ENCODE measurements around the gene TNFSF13. TPM values are rescaled to one million over a fixed set of nuclear protein-coding genes. Genes with fewer than 3 reads are reported as not detected.
A peak's percentile ranks its signal among the peaks of the same experiment; 100 is the strongest.
"Not testable (repeated sequence)": the region's sequence is repeated elsewhere in the genome, so short reads cannot be mapped to it uniquely, and the experiment has no call there.

The TNFSF13 gene
- total RNA-seq, 2 experiments from 2014 or later: 4.0 to 6.9 TPM

DNA sequence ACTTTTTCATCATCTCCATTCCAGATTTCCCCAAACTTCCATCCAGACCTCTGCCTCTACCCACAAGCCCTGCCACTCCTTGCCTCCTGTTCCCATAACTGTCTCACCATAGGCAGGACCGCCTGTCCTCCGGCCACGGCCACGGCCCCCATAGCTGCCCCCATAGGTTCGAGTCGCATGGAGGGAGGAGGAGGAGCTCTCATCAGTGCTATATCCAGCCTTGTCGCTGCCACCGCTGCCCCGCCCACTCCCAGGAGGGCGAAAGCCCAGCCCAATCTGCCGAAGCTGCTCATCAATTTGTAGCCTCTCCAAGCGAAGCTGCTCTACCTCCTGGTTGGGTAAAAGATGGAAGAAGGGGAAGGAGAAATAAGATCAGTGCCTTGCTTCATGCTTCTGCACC lies 34.7 kb downstream of the TNFSF13 start:
- TF ChIP-seq, protein P1, sequence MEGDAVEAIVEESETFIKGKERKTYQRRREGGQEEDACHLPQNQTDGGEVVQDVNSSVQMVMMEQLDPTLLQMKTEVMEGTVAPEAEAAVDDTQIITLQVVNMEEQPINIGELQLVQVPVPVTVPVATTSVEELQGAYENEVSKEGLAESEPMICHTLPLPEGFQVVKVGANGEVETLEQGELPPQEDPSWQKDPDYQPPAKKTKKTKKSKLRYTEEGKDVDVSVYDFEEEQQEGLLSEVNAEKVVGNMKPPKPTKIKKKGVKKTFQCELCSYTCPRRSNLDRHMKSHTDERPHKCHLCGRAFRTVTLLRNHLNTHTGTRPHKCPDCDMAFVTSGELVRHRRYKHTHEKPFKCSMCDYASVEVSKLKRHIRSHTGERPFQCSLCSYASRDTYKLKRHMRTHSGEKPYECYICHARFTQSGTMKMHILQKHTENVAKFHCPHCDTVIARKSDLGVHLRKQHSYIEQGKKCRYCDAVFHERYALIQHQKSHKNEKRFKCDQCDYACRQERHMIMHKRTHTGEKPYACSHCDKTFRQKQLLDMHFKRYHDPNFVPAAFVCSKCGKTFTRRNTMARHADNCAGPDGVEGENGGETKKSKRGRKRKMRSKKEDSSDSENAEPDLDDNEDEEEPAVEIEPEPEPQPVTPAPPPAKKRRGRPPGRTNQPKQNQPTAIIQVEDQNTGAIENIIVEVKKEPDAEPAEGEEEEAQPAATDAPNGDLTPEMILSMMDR (IDR thresholded peaks at IDR 0.05): no peak
- no peak for DNase-seq
- Mint-ChIP-seq H3K27me3 (no peaks in the 10 kb centered on the region), H3K27ac (peak overlapping the region; percentile 8), H3K4me1 (ENCODE audit: low read depth) (no peaks in the 10 kb centered on the region), H3K4me3 (no peak overlapping the region), H3K9me3 (no peaks in the 10 kb centered on the region), H3K36me3 (ENCODE audit: low read depth) (peaks cover 47% of the 10 kb centered on the region)
- no peak for ATAC-seq
- ChIA-PET CTCF (interaction anchor here (0.8 to 2.1 kb wide), 2 partner anchors 33 to 94 kb away, joined by 3 to 7 read pairs; partner anchors contain the start of gene TP53), POLR2A (interaction anchor here (1.2 to 1.5 kb wide), 2 partner anchors 13 to 93 kb away, joined by 3 read pairs; no protein-coding TSS in a partner anchor)
- intact Hi-C loops (cut with micrococcal nuclease): no loop called here

DNA sequence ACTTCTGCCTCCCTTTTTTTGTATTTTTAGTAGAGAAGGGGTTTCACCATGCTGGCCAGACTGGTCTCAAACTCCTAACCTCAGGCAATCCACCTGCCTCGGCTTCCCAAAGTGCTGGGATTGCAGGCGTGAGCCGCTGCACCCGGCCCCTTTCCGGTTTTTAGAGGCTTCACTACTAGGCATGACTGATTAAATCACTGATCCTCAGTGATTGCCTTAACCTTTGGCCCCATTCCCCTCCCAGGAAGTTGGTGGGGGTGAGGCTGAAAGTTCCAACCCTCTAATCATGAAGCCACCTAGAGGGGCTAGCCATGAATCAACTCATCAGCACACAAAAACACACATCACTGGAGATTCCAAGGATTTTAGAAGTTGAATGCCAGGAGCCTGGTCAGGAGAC lies 39.0 kb downstream of the TNFSF13 start:
- H3K9me3 Mint-ChIP-seq; H3K27ac Mint-ChIP-seq; H3K4me1 Mint-ChIP-seq (ENCODE audit: low read depth); H3K27me3 Mint-ChIP-seq; POLR2A ChIA-PET; intact Hi-C loops (cut with micrococcal nuclease); ATAC-seq; DNase-seq; H3K4me3 Mint-ChIP-seq: not testable (repeated sequence)
- CTCF ChIA-PET: interaction anchor here (0.6 kb wide), 2 partner anchors 13 to 82 kb away, joined by 3 read pairs; no protein-coding TSS in a partner anchor
- H3K36me3 Mint-ChIP-seq (ENCODE audit: low read depth): peaks cover 41% of the 10 kb centered on the region

DNA sequence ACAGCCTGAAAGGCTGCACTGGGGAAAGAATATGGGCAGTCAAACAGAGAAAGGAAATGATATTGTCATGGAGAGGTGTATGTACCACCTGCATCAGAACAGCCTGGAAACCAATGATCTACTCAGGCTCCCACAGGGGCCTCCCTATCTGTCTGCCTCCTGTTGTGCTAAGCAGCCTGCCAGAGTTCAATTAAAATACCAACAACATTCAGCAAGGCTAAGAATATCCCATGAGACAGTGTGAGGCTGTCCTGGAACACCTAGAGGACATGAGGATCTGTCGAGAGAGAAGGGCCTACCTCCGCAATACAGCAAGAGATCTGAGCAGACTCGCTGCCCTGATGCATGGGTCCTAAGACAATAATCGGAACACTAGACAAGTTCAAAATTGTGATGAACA lies 47.7 kb downstream of the TNFSF13 start:
- Mint-ChIP-seq H3K27me3 (no peaks in the 10 kb centered on the region), H3K4me3 (no peak overlapping the region), H3K4me1 (ENCODE audit: low read depth) (peaks cover 15% of the 10 kb centered on the region), H3K9me3 (no peaks in the 10 kb centered on the region), H3K27ac (no peak overlapping the region), H3K36me3 (ENCODE audit: low read depth) (peaks cover 19% of the 10 kb centered on the region)
- intact Hi-C loops (cut with micrococcal nuclease): no loop called here
- POLR2A ChIA-PET: interaction anchor here (0.7 to 1.5 kb wide), 2 partner anchors 8 to 73 kb away, joined by 3 to 4 read pairs; no protein-coding TSS in a partner anchor
- TF ChIP-seq, protein P1 (IDR thresholded peaks at IDR 0.05): no peak
- CTCF ChIA-PET: interaction anchor here (0.9 to 1.1 kb wide), 2 partner anchors 9 to 18 kb away, joined by 3 to 4 read pairs; no protein-coding TSS in a partner anchor
- ATAC-seq: no peak
- DNase-seq: no peak

DNA sequence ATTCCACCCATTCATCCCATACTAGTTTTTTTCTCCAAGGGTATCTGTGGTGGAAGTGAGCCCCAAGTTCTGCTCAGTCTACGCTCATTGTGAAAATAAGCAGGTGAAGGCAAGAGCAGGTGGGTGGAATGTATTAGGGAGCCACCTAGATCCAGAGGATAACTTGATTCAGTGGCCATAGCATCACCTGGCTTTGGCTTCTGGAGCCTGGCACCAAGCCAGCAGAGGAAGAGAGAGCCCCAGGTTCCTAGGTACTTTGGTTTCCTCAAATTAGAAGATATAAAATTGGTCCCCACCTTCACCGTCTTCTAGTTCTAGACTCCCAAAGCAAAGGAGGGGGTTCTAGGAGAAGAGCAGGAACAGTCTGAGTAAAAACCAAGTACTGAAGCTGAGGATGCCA lies 52.1 kb downstream of the TNFSF13 start:
- Mint-ChIP-seq H3K4me3 (no peak overlapping the region), H3K27ac (no peak overlapping the region), H3K27me3 (no peaks in the 10 kb centered on the region), H3K9me3 (no peaks in the 10 kb centered on the region), H3K36me3 (ENCODE audit: low read depth) (peaks cover 7% of the 10 kb centered on the region), H3K4me1 (ENCODE audit: low read depth) (peaks cover 37% of the 10 kb centered on the region)
- ATAC-seq: no peak
- TF ChIP-seq, protein P1 (IDR thresholded peaks at IDR 0.05): no peak
- ChIA-PET POLR2A (interaction anchor here (1.9 kb wide), 1 partner anchor 15 kb away, joined by 7 read pairs; no protein-coding TSS in a partner anchor), CTCF (interaction anchor here (1.0 kb wide), 1 partner anchor 13 kb away, joined by 3 read pairs; no protein-coding TSS in a partner anchor)
- no peak for DNase-seq
- intact Hi-C loops (cut with micrococcal nuclease): no loop called here

Other genes starting within 250 kb of the TNFSF13 start
- gene GPS2, start 243.4 kb upstream of the TNFSF13 start, total RNA-seq: 10 to 100 TPM; 31.8 to 36.8 TPM
- 10 to 100 TPM; 36.2 to 40.4 TPM for gene NEURL4, start 229.4 kb upstream of the TNFSF13 start, total RNA-seq
- 100 to 1,000 TPM; 309 to 342 TPM for gene ACAP1, start 222.2 kb upstream of the TNFSF13 start, total RNA-seq
- gene KCTD11, start 206.6 kb upstream of the TNFSF13 start, total RNA-seq: 10 to 100 TPM; 11.0 to 11.2 TPM
- not detected for gene TMEM95, start 203.6 kb upstream of the TNFSF13 start, total RNA-seq
- 1 to 10 TPM; 6.8 to 6.9 TPM for gene TNK1, start 177.7 kb upstream of the TNFSF13 start, total RNA-seq
- 10 to 100 TPM; 62.6 to 71.1 TPM for gene PLSCR3, start 164.2 kb upstream of the TNFSF13 start, total RNA-seq
- gene TMEM256, start 154.7 kb upstream of the TNFSF13 start, total RNA-seq: 10 to 100 TPM; 55.8 to 60.6 TPM
- gene NLGN2, start 150.9 kb upstream of the TNFSF13 start, total RNA-seq: 10 to 100 TPM in 1 of 2 experiments, 1 to 10 TPM in 1; 9.4 to 10.9 TPM
- under 1 TPM in 1 of 2 experiments, not detected in 1; 0.36 TPM for gene SPEM1, start 138.4 kb upstream of the TNFSF13 start, total RNA-seq
- not detected for gene SPEM2, start 133.1 kb upstream of the TNFSF13 start, total RNA-seq
- gene SPEM3, start 129.9 kb upstream of the TNFSF13 start, total RNA-seq: not detected
- gene TMEM102, start 123.3 kb upstream of the TNFSF13 start, total RNA-seq: 10 to 100 TPM; 12.5 to 14.2 TPM
- gene FGF11, start 119.2 kb upstream of the TNFSF13 start, total RNA-seq: 10 to 100 TPM; 16.5 to 16.6 TPM
- 10 to 100 TPM; 11.5 to 11.7 TPM for gene CHRNB1, start 113.7 kb upstream of the TNFSF13 start, total RNA-seq
- gene ZBTB4, start 79.1 kb upstream of the TNFSF13 start, total RNA-seq: 10 to 100 TPM; 24.3 to 24.6 TPM
- gene SLC35G6, start 77.3 kb upstream of the TNFSF13 start, total RNA-seq: not detected
- gene POLR2A, start 74.4 kb upstream of the TNFSF13 start, total RNA-seq: 100 to 1,000 TPM; 219 to 223 TPM
- 10 to 100 TPM; 11.8 to 13.8 TPM for gene TNFSF12, start 9.7 kb upstream of the TNFSF13 start, total RNA-seq
- gene SENP3, start 3.2 kb downstream of the TNFSF13 start, total RNA-seq: 10 to 100 TPM; 60.2 to 63.2 TPM
- 10 to 100 TPM; 11.4 to 12.9 TPM for gene CD68, start 20.9 kb downstream of the TNFSF13 start, total RNA-seq
- 10 to 100 TPM; 50.9 to 51.4 TPM for gene MPDU1, start 25.1 kb downstream of the TNFSF13 start, total RNA-seq
- under 1 TPM in 1 of 2 experiments, not detected in 1; 0.25 TPM for gene SOX15, start 31.3 kb downstream of the TNFSF13 start, total RNA-seq
- gene FXR2, start 56.1 kb downstream of the TNFSF13 start, total RNA-seq: 10 to 100 TPM; 28.6 to 33.1 TPM
- gene SAT2, start 69.1 kb downstream of the TNFSF13 start, total RNA-seq: 10 to 100 TPM; 15.6 to 22.2 TPM
- not detected for gene SHBG, start 71.4 kb downstream of the TNFSF13 start, total RNA-seq
- under 1 TPM in 1 of 2 experiments, not detected in 1; 0.38 TPM for gene ATP1B2, start 92.2 kb downstream of the TNFSF13 start, total RNA-seq
- 100 to 1,000 TPM; 129 to 138 TPM for gene TP53, start 128.7 kb downstream of the TNFSF13 start, total RNA-seq
- gene WRAP53, start 129.7 kb downstream of the TNFSF13 start, total RNA-seq: 10 to 100 TPM; 27.5 to 28.6 TPM
- not detected for gene EFNB3, start 146.5 kb downstream of the TNFSF13 start, total RNA-seq
- not detected for gene DNAH2, start 159.0 kb downstream of the TNFSF13 start, total RNA-seq

Measured in activated CD8-positive, alpha-beta T cell treated with anti-CD3 and anti-CD28 coated beads for 36 hours (primary cell).